WTC11 (cell line): ENCODE data around the gene ZDHHC21. TPM values are rescaled to one million over a fixed set of nuclear protein-coding genes. Genes with fewer than 3 reads are reported as not detected.

Experiments used
- ATAC-seq: fragments of 200-7000 bp; cut with Tn5 transposase; 2 replicates; pipeline ENCODE4 v1.10.0; 2021; ENCODE audit warnings: mild to moderate bottlenecking, moderate library complexity
- CTCF ChIA-PET: fragments of 300-600 bp; sonication (Branson Sonifier 250); formaldehyde crosslinking; loops from one replicate; lab custom pipeline; 2021; ENCODE audit warnings: antibody characterized with exemption; lab: Charles Lee
- POLR2A ChIA-PET: fragments of 350-600 bp; sonication (Branson Sonifier 250); formaldehyde crosslinking; loops from one replicate; lab custom pipeline; 2021; ENCODE audit warnings: antibody characterized with exemption; lab: Charles Lee
- DNase-seq: peaks from one replicate; pipeline ENCODE4 v3.0.0; 2021; ENCODE audit warnings: low spot score
- H3K27ac Mint-ChIP-seq: 2 replicates; pipeline ENCODE4 v1.8.0; 2021; ENCODE audit warnings: mixed read lengths
- H3K27me3 Mint-ChIP-seq: 2 replicates; pipeline ENCODE4 v1.8.0; 2021; ENCODE audit warnings: low read depth, mild to moderate bottlenecking, moderate library complexity, mixed read lengths
- H3K36me3 Mint-ChIP-seq: 2 replicates; pipeline ENCODE4 v1.8.0; 2021; ENCODE audit warnings: mixed read lengths
- H3K4me1 Mint-ChIP-seq: 2 replicates; pipeline ENCODE4 v1.8.0; 2022; ENCODE audit warnings: mixed read lengths
- H3K4me3 Mint-ChIP-seq: 2 replicates; pipeline ENCODE4 v1.8.0; 2021; ENCODE audit warnings: mild to moderate bottlenecking, moderate library complexity, mixed read lengths
- H3K9me3 Mint-ChIP-seq: 2 replicates; pipeline ENCODE4 v1.8.0; 2021; ENCODE audit warnings: mixed read lengths
- AFF4 ChIP-seq: sonication (generic); formaldehyde crosslinking; IDR thresholded peaks from 2 replicates; pipeline ENCODE4 v1.8.1; 2023; ENCODE audit warnings: mild to moderate bottlenecking, missing genetic modification reagents, borderline replicate concordance
- ATF1 ChIP-seq: sonication (generic); formaldehyde crosslinking; IDR thresholded peaks from 2 replicates; pipeline ENCODE4 v1.8.1; 2023; ENCODE audit warnings: mild to moderate bottlenecking, moderate library complexity, missing genetic modification reagents
- ATF3 ChIP-seq: sonication (generic); formaldehyde crosslinking; conservative IDR thresholded peaks from 2 replicates; pipeline ENCODE4 v1.8.1; 2022; ENCODE audit warnings: mild to moderate bottlenecking, missing genetic modification reagents
- CREB1 ChIP-seq: sonication (generic); formaldehyde crosslinking; IDR thresholded peaks from 2 replicates; pipeline ENCODE4 v1.8.0; 2023; ENCODE audit warnings: mild to moderate bottlenecking, missing genetic modification reagents
- E2F1 ChIP-seq: sonication (generic); formaldehyde crosslinking; IDR thresholded peaks from 2 replicates; pipeline ENCODE4 v1.8.0; 2022; ENCODE audit warnings: mild to moderate bottlenecking, missing genetic modification reagents
- E2F4 ChIP-seq: sonication (generic); formaldehyde crosslinking; IDR thresholded peaks from 2 replicates; pipeline ENCODE4 v1.8.1; 2022; ENCODE audit warnings: low read depth, mild to moderate bottlenecking, moderate library complexity, missing genetic modification reagents, borderline replicate concordance
- GRHL2 ChIP-seq: fragments of 250-450 bp; sonication (Bioruptor Pico); IDR thresholded peaks from 2 replicates; pipeline ENCODE4 v1.8.0; 2022; ENCODE audit warnings: mild to moderate bottlenecking, moderate library complexity; ENCODE audit not compliant: insufficient replicate concordance, severe bottlenecking
- GTF2I ChIP-seq: fragments of 250-450 bp; sonication (Bioruptor Pico); conservative IDR thresholded peaks from 2 replicates; pipeline ENCODE4 v1.4.0; 2021; ENCODE audit warnings: mild to moderate bottlenecking
- IRF2 ChIP-seq: sonication (generic); formaldehyde crosslinking; IDR thresholded peaks from 2 replicates; pipeline ENCODE4 v1.8.0; 2022; ENCODE audit warnings: low read depth, missing genetic modification reagents, borderline replicate concordance
- JAZF1 ChIP-seq: fragments of 250-450 bp; sonication (Bioruptor Pico); IDR thresholded peaks from 2 replicates; pipeline ENCODE4 v1.9.0; 2021; ENCODE audit warnings: moderate library complexity, mild to moderate bottlenecking, inconsistent platforms
- PRDM15 ChIP-seq: sonication (generic); formaldehyde crosslinking; IDR thresholded peaks from 2 replicates; pipeline ENCODE4 v1.8.0; 2022; ENCODE audit warnings: missing genetic modification reagents
- RELA ChIP-seq: sonication (generic); formaldehyde crosslinking; IDR thresholded peaks from 2 replicates; pipeline ENCODE4 v1.8.1; 2022; ENCODE audit warnings: missing genetic modification reagents, mild to moderate bottlenecking, borderline replicate concordance
- SP1 ChIP-seq: sonication (generic); formaldehyde crosslinking; conservative IDR thresholded peaks from 2 replicates; pipeline ENCODE4 v1.8.1; 2022; ENCODE audit warnings: missing genetic modification reagents
- STAT6 ChIP-seq: sonication (generic); formaldehyde crosslinking; conservative IDR thresholded peaks from 2 replicates; pipeline ENCODE4 v1.8.1; 2023; ENCODE audit warnings: mild to moderate bottlenecking, low read depth, missing genetic modification reagents, moderate library complexity
- TEAD4 ChIP-seq: sonication (generic); formaldehyde crosslinking; IDR thresholded peaks from 2 replicates; pipeline ENCODE4 v1.8.0; 2022; ENCODE audit warnings: mild to moderate bottlenecking, missing genetic modification reagents
- ZNF121 ChIP-seq: sonication (generic); formaldehyde crosslinking; IDR thresholded peaks from 2 replicates; pipeline ENCODE4 v1.8.0; 2023; ENCODE audit warnings: missing genetic modification reagents
- ZNF317 ChIP-seq: sonication (generic); formaldehyde crosslinking; IDR thresholded peaks from 2 replicates; pipeline ENCODE4 v1.8.1; 2023; ENCODE audit warnings: low read depth, mild to moderate bottlenecking, moderate library complexity, missing genetic modification reagents, borderline replicate concordance
- ZNF512 ChIP-seq: sonication (generic); formaldehyde crosslinking; IDR thresholded peaks from 2 replicates; pipeline ENCODE4 v1.8.1; 2022; ENCODE audit warnings: missing genetic modification reagents, borderline replicate concordance
- total RNA-seq: library from RNA; stranded (reverse); gene quantifications from 3 replicates; pipeline ENCODE4 v1.2.3, GENCODE V29; 2021

ZDHHC21 gene
- total RNA-seq, 1 experiment from 2014 or later, result 6.7 TPM

- no peak for TF ChIP-seq ZNF121 (CRISPR knock-in tag)
Observed at GRCh38 chr9:14705079-14705478, 11.8 kb upstream of the ZDHHC21 start (continued).

GRCh38 chr9:14704281-14704680 is 11.0 kb upstream of the ZDHHC21 start:
- CTCF ChIA-PET, result no interaction called here
- DNase-seq (no peak), ATAC-seq (no peak)
- Mint-ChIP-seq H3K27ac (no peak overlapping the region), H3K4me3 (no peak overlapping the region), H3K36me3 (peaks cover 14% of the 10 kb centered on the region), H3K9me3 (peaks cover 30% of the 10 kb centered on the region), H3K4me1 (peaks cover 7% of the 10 kb centered on the region; the same call in 1 of the 2 replicates), H3K27me3 (peaks cover 25% of the 10 kb centered on the region)
- TF ChIP-seq STAT6 (CRISPR knock-in tag), result no peak
- no peak for TF ChIP-seq E2F4 (CRISPR knock-in tag)
- POLR2A ChIA-PET, result no interaction called here

- peaks cover 20% of the 10 kb centered on the region for H3K27me3 Mint-ChIP-seq
- CTCF ChIA-PET, result no interaction called here
- TF ChIP-seq JAZF1 (CRISPR knock-in tag) (no peak), GTF2I (no peak), ATF3 (CRISPR knock-in tag) (no peak), E2F1 (no peak), AFF4 (CRISPR knock-in tag) (no peak), IRF2 (CRISPR knock-in tag) (no peak), SP1 (CRISPR knock-in tag) (no peak), ZNF317 (CRISPR knock-in tag) (no peak), CREB1 (CRISPR knock-in tag) (no peak), ZNF512 (CRISPR knock-in tag) (no peak), RELA (no peak), TEAD4 (no peak), PRDM15 (CRISPR knock-in tag) (no peak), ATF1 (CRISPR knock-in tag) (no peak), GRHL2 (CRISPR knock-in tag) (no peak)
Observed at GRCh38 chr9:14702200-14702720, 9.0 kb upstream of the ZDHHC21 start.

More at GRCh38 chr9:14702200-14702720, 9.0 kb upstream of the ZDHHC21 start:
- Mint-ChIP-seq H3K4me1 (peaks cover 7% of the 10 kb centered on the region; the same call in 1 of the 2 replicates), H3K36me3 (peaks cover 7% of the 10 kb centered on the region; the same call in 1 of the 2 replicates), H3K27ac (no peak overlapping the region), H3K9me3 (peaks cover 17% of the 10 kb centered on the region), H3K4me3 (no peak overlapping the region)
- no peak for ATAC-seq
- no peak for DNase-seq
- POLR2A ChIA-PET, result no interaction called here
